ENCODE measurements around the gene ARNT2. TPM values are rescaled to one million over a fixed set of nuclear protein-coding genes. Genes with fewer than 3 reads are reported as not detected.

Gene ARNT2
- total RNA-seq, 4 donors from 2014 or later = 5.1 to 8.8 (median 6.8) TPM

- no peak for TF ChIP-seq CTCF (IDR thresholded peaks at IDR 0.05)
- TF ChIP-seq POLR2A (IDR thresholded peaks at IDR 0.05) = no peak
- no peak for TF ChIP-seq EP300 (IDR thresholded peaks at IDR 0.05)
- Histone ChIP-seq H3K27me3 (no peaks in the 10 kb centered on the region), H3K4me3 (no peak overlapping the region), H3K4me1 (no peaks in the 10 kb centered on the region), H3K27ac (no peak overlapping the region), H3K36me3 (no peaks in the 10 kb centered on the region), H3K9me3 (no peaks in the 10 kb centered on the region)
- 58 to 63% methylated on average over 5 of the region's 5 CpGs for WGBS, 2 donors
- DNase-seq (ENCODE audit: low spot score in 2 of 2) = no peak
Observed at GRCh38 chr15:80449825-80450224, 45.6 kb downstream of the ARNT2 start.

DNA sequence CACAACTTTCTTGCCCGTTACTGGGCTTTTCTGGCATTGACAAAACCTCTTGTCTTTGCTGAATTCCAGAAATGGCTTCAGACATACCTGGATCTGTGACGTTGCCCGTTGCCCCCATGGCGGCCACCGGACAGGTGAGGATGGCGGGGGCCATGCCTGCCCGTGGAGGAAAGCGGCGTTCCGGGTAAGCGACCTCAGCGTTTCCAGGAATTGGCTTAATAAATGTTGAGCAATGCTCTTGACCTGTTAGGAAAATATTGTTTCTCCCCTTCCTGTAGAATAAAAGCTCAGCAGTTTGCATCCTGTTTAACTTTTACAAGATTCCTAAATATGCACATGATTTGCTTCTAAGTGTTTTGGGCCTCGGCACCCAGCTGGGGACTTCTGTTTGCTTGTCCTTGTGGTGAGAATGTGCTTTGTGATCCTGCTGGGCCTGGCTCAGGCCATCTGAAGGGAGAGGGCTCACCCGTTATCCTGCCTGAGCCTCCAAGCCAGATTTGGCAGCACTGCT lies 46.7 kb downstream of the ARNT2 start:
- TF ChIP-seq EP300 (IDR thresholded peaks at IDR 0.05) = no peak
- no peak for TF ChIP-seq CTCF (IDR thresholded peaks at IDR 0.05)
- no peak for TF ChIP-seq POLR2A (IDR thresholded peaks at IDR 0.05)
- H3K4me3 ChIP-seq = no peak overlapping the region
- no peak overlapping the region for H3K27ac ChIP-seq
- H3K9me3 ChIP-seq = no peaks in the 10 kb centered on the region
- no peaks in the 10 kb centered on the region for H3K27me3 ChIP-seq
- H3K36me3 ChIP-seq = no peaks in the 10 kb centered on the region
- DNase-seq (ENCODE audit: low spot score in 2 of 2) = no peak
- peaks cover 0 to 6% (median 0%) of the 10 kb centered on the region in 4 donors for H3K4me1 ChIP-seq
- WGBS, 2 donors = 83 to 84% methylated on average over 14 of the region's 14 CpGs

- DNase-seq (ENCODE audit: low spot score in 2 of 2) = no peak
- H3K4me1 ChIP-seq = peaks cover 0 to 12% (median 0%) of the 10 kb centered on the region in 4 donors
Observed at GRCh38 chr15:80452166-80452565, 48.0 kb downstream of the ARNT2 start.

GRCh38 chr15:80455051-80455648 lies 51.0 kb downstream of the ARNT2 start:
- Histone ChIP-seq H3K4me1 (peaks cover 0 to 23% (median 0%) of the 10 kb centered on the region in 4 donors), H3K27me3 (no peaks in the 10 kb centered on the region), H3K27ac (no peak overlapping the region), H3K4me3 (no peak overlapping the region), H3K36me3 (no peaks in the 10 kb centered on the region), H3K9me3 (no peaks in the 10 kb centered on the region)
- TF ChIP-seq CTCF (IDR thresholded peaks at IDR 0.05) = no peak
- TF ChIP-seq POLR2A (IDR thresholded peaks at IDR 0.05) = no peak
- no peak for TF ChIP-seq EP300 (IDR thresholded peaks at IDR 0.05)
- WGBS, 2 donors = 73 to 77% methylated on average over 6 of the region's 6 CpGs
- no peak for DNase-seq (ENCODE audit: low spot score in 2 of 2)

More at GRCh38 chr15:80452166-80452565, 48.0 kb downstream of the ARNT2 start:
- H3K4me3 ChIP-seq = no peak overlapping the region
- no peak overlapping the region for H3K27ac ChIP-seq
- H3K9me3 ChIP-seq = no peaks in the 10 kb centered on the region
- H3K36me3 ChIP-seq = no peaks in the 10 kb centered on the region
- WGBS, 2 donors = 87 to 92% methylated on average over 4 of the region's 4 CpGs
- H3K27me3 ChIP-seq = no peaks in the 10 kb centered on the region
- TF ChIP-seq CTCF (IDR thresholded peaks at IDR 0.05) = no peak
- no peak for TF ChIP-seq EP300 (IDR thresholded peaks at IDR 0.05)
- no peak for TF ChIP-seq POLR2A (IDR thresholded peaks at IDR 0.05)

DNA sequence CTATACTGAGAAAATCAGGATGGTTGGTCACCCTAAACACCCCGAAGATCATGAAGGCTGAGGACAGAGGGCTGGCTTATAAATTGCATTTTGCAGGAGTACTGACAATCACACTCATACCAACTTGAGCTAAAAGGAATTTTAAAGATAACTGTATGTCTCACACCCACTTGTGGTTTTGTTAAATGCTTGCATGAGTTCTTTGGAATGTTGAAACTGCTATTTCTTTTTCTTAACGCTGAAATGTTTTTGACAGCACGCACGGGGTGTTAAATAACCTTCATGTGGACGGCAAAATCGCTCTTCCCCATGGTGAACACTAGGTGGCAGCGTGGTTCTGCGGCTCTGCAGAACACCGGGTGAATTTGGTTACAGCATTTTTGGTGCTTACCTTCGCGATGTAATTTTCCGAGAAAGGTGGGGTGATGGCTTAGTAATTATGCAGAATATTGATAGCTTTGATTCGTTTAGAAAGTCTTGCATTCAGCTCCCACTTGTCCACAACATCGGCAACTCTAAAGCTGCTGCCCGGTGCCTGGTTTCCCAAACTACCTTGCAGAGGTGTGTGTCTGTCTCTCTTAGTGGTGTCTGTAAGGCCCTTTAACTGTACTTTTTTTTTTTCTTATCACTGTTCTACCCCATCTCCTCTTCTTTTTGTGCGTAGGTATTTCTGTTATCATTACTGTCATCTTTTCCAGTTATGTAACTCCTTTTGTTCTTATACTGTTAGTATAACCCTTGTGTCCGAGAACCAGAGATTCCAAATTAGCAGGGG lies 51.7 kb downstream of the ARNT2 start:
- Histone ChIP-seq H3K9me3 (no peaks in the 10 kb centered on the region), H3K4me1 (peaks cover 0 to 23% (median 0%) of the 10 kb centered on the region in 4 donors), H3K36me3 (no peaks in the 10 kb centered on the region), H3K27ac (no peak overlapping the region), H3K27me3 (no peaks in the 10 kb centered on the region), H3K4me3 (no peak overlapping the region)
- TF ChIP-seq CTCF (IDR thresholded peaks at IDR 0.05) (peak; percentile 87 to 91 (median 87)), EP300 (IDR thresholded peaks at IDR 0.05) (peak in 1 of 2 donors; percentile 30), POLR2A (IDR thresholded peaks at IDR 0.05) (no peak)
- DNase-seq (ENCODE audit: low spot score in 2 of 2) = peak; percentile 28 to 60
- WGBS, 2 donors = 23 to 25% methylated on average over 17 of the region's 17 CpGs
